Activated CD4-positive, alpha-beta T cell treated with anti-CD3 and anti-CD28 coated beads, Interleukin-2, amount 50 U/mL, for 16 hours (primary cell): ENCODE data around the gene LENG8.

Source experiments
- DNase-seq: peaks from one replicate; pipeline ENCODE4 v3.0.0-alpha.2; 2020

LENG8 gene

GRCh38 chr19:54448774-54449700, at the start of gene LENG8:
Gene LENG8, plus strand, starts transcription at chr19:54449199. Its CDS starts 2,146 bp downstream, at chr19:54451345.
- peak; percentile 97 for DNase-seq

- no peak for DNase-seq
Observed at GRCh38 chr19:54400913-54401312, 48.1 kb upstream of the LENG8 start.

DNA sequence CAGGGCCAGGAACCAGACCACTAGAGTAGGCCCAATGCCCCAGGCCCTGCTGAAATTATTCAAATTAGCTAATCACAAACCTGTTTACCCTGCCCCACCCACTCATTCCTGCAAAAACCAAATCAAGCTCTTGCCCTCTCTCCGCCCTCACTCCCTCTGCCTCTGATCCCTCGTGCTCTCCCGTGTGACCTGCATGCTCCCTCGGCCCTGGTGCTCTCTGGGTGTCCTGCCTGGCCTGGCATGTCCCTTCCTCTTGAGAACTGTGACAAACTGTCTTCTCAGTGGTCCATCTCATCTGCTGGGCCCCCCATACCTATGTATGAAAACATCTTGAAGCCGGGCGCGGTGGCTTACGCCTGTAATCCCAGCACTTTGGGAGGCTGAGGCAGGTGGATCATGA, 45.9 kb upstream of the LENG8 start:
- no peak for DNase-seq

GRCh38 chr19:54405628-54406027, 43.4 kb upstream of the LENG8 start:
- no peak for DNase-seq

GRCh38 chr19:54407780-54408179, 41.2 kb upstream of the LENG8 start:
- DNase-seq: no peak

GRCh38 chr19:54408456-54409026, 40.5 kb upstream of the LENG8 start:
- no peak for DNase-seq

DNA sequence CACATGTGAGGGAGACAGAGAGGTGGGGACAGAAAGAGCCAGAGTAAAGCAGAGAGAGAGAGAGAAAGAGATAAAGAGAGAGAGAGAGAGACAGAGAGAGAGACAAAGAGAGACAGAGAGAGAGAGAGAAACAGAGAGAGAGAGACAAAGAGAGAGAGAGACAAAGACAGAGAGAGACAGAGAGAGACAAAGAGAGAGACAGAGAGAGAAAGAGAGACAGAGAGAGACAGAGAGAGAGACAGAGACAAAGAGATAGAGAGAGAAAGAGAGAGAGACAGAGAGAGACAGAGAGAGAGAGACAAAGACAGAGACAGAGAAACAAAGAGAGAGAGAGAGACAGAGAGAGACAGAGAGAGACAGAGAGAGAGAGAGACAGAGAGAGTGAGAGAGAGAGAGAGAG, 38.0 kb upstream of the LENG8 start:
- no peak for DNase-seq

- DNase-seq: no peak
Observed at GRCh38 chr19:54412877-54413276, 36.1 kb upstream of the LENG8 start.

- no peak for DNase-seq
Observed at GRCh38 chr19:54414156-54414555, 34.8 kb upstream of the LENG8 start.

GRCh38 chr19:54415208-54415900, 33.6 kb upstream of the LENG8 start, which contains the start of gene TTYH1:
Gene TTYH1, plus strand, starts transcription at chr19:54415464. Its CDS starts 89 bp downstream, at chr19:54415553.
- no peak for DNase-seq

DNA sequence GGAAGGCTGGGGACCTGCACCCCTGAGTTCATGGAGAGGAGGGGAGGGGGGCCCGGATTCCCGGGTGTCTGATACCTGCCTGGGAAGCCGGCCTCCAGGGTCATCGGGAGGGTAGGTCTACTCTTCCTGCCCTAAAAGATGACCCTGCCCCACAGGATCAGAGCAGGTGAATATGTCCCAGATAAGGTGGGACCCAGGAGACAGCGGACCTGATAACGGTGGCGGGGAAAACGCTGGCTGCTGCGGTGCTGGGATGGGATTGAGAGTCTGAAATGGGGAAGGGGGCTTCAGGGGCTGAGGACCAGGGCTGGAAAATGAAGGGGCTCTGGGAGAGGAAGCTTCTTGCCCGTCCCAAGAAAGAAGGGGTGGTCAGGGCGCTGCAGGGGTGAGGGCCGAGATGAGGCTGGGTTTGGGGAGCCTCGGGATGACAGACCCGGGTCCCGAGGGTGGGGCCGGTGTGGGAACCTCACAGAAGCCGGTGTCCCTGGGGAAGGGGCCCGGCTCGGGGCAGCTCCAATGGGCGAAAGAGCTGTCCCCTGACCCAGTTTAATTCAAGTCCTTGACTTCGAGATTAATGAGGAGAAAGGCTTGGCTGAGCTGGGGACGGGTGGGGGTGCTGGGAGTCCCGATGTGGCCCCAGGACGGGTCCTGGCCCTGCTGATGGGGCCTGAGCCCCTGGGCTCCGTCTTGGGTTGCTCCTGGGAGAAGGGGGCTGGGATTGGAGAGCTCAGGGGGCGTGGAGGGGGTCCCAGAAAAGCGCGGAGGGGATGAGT, 32.9 kb upstream of the LENG8 start:
- DNase-seq: no peak

DNA sequence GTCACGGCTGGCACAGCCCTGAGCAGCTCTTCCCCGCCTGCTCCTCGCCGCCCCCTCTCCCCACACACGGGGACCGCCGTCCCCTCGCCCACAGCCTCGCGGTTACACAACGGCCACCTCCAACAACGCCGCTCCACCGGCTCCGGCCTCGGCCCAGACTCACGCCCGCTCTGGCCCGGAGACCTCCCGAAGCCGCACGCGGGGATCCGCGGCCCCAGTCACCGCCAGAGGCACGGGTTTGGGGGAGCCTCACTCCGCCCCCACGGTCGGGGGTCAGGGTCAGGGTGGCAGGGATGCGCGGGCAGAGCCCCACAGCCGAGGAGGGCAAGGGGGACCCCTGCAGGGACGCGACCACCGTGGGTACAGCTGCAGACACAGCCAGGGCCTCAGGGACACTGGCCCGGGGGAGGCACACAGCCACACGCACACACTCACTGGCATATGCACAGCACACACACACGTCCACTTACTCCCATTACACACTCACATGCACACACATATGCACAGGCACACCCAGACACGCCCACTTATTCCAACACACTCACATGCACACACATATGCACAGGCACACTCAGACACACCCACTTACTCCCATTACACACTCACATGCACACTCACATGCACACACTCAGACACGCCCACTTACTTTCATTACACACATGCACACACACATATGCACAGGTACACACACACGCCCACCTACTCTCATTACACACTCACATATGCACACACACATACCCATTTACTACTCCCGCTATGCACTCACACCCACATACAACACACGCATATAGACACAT, 32.1 kb upstream of the LENG8 start:
- no peak for DNase-seq

GRCh38 chr19:54418030-54418929, 30.7 kb upstream of the LENG8 start:
- DNase-seq: peak; percentile 43

GRCh38 chr19:54418930-54419800, 29.8 kb upstream of the LENG8 start:
- no peak for DNase-seq

- DNase-seq: no peak
Observed at GRCh38 chr19:54420068-54420382, 29.0 kb upstream of the LENG8 start.

GRCh38 chr19:54420383-54421168, 28.4 kb upstream of the LENG8 start:
- no peak for DNase-seq

DNA sequence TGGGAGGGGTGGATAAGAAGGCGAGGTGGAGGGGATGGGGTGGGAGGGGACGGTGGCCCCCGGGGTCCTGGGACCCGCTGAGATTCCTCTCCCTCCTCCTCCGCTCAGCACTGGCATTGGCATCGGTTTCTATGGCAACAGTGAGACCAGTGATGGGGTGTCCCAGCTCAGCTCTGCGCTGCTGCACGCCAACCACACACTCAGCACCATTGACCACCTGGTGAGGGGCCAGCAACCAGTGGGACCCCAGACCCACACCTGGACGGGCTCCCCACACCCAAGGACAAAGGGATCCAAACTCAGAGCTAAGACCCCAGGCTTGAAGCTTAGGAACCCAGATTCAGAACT, 27.9 kb upstream of the LENG8 start:
- DNase-seq: no peak

- DNase-seq: no peak
Observed at GRCh38 chr19:54421521-54421920, 27.5 kb upstream of the LENG8 start.

DNA sequence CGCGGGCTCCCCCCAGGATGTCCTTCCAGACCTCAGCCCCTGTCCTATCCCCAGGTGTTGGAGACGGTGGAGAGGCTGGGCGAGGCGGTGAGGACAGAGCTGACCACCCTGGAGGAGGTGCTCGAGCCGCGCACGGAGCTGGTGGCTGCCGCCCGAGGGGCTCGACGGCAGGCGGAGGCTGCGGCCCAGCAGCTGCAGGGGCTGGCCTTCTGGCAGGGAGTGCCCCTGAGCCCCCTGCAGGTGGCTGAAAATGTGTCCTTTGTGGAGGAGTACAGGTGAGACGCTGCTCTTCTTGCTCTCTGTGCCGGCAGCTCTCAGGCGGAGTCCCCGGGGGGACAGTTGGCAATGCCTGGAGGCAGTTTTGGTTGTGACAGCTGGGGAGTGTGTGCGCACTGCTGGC, 26.9 kb upstream of the LENG8 start:
- no peak for DNase-seq
